DND-41 (cell line): Measurements from ENCODE around the gene NCAPH2.

Experiments
- ATAC-seq: fragments of 200-7000 bp; cut with Tn5 transposase; 3 replicates; pipeline ENCODE4 v1.9.1; 2021; ENCODE audit warnings: low read depth; ENCODE audit not compliant: insufficient read depth
- DNase-seq: peaks from one replicate; pipeline ENCODE4 v3.0.0-alpha.2; 2020
- H2AFZ ChIP-seq: 2 replicates; pipeline ENCODE4 v1.6.0; 2012; ENCODE audit warnings: low read depth, low read length
- H3K27ac ChIP-seq: 2 replicates; pipeline ENCODE4 v1.5.1; 2012; ENCODE audit warnings: low read length, inconsistent platforms
- H3K27me3 ChIP-seq: fragments of 200-600 bp; sonication (generic); 2 replicates; pipeline ENCODE4 v1.6.0; 2012; ENCODE audit warnings: low read length, mild to moderate bottlenecking, inconsistent platforms; ENCODE audit not compliant: insufficient read depth, poor library complexity
- H3K36me3 ChIP-seq: 2 replicates; pipeline ENCODE4 v1.5.1; 2012; ENCODE audit warnings: low read length, inconsistent platforms; ENCODE audit not compliant: insufficient read depth
- H3K4me1 ChIP-seq: 2 replicates; pipeline ENCODE4 v1.5.1; 2012; ENCODE audit warnings: mild to moderate bottlenecking, low read length; ENCODE audit not compliant: insufficient read depth
- H3K4me2 ChIP-seq: 2 replicates; pipeline ENCODE4 v1.6.0; 2012; ENCODE audit warnings: mild to moderate bottlenecking, moderate library complexity, low read length, inconsistent platforms; ENCODE audit not compliant: insufficient read depth
- H3K4me3 ChIP-seq, 2 experiments: fragments of 200-600 bp in 1 of 2; shearing (Covaris generic) in 1 of 2; 2 replicates each; pipeline ENCODE4 v1.5.1; 2012 to 2016; ENCODE audit warnings: inconsistent platforms in 2 of 2, low read length in 2 of 2, mild to moderate bottlenecking in 2 of 2, low read depth in 1 of 2, moderate library complexity in 1 of 2
- H3K79me2 ChIP-seq: 2 replicates; pipeline ENCODE4 v1.6.0; 2012; ENCODE audit warnings: low read length, inconsistent platforms; ENCODE audit not compliant: insufficient read depth
- H3K9ac ChIP-seq: 2 replicates; pipeline ENCODE4 v1.6.0; 2012; ENCODE audit warnings: low read depth, mild to moderate bottlenecking, inconsistent platforms, low read length, moderate library complexity
- H3K9me3 ChIP-seq: 2 replicates; pipeline ENCODE4 v1.5.1; 2012; ENCODE audit warnings: low read length, moderate library complexity, mild to moderate bottlenecking, inconsistent platforms; ENCODE audit not compliant: insufficient read depth, severe bottlenecking
- H4K20me1 ChIP-seq: 2 replicates; pipeline ENCODE4 v1.6.0; 2012; ENCODE audit warnings: low read length; ENCODE audit not compliant: insufficient read depth
- EZH2 ChIP-seq: IDR thresholded peaks from 3 replicates; pipeline ENCODE4 v1.6.1; 2012; ENCODE audit warnings: borderline replicate concordance, low read depth, mild to moderate bottlenecking, moderate library complexity, low read length, inconsistent platforms; ENCODE audit not compliant: severe bottlenecking
- TF ChIP-seq, protein P1 (sequence below): IDR thresholded peaks from 2 replicates; pipeline ENCODE4 v1.5.1; 2012; ENCODE audit warnings: borderline replicate concordance, low read length, moderate library complexity, mild to moderate bottlenecking; ENCODE audit not compliant: poor library complexity, severe bottlenecking; ENCODE audit errors: extremely low read depth

Gene NCAPH2

DNA sequence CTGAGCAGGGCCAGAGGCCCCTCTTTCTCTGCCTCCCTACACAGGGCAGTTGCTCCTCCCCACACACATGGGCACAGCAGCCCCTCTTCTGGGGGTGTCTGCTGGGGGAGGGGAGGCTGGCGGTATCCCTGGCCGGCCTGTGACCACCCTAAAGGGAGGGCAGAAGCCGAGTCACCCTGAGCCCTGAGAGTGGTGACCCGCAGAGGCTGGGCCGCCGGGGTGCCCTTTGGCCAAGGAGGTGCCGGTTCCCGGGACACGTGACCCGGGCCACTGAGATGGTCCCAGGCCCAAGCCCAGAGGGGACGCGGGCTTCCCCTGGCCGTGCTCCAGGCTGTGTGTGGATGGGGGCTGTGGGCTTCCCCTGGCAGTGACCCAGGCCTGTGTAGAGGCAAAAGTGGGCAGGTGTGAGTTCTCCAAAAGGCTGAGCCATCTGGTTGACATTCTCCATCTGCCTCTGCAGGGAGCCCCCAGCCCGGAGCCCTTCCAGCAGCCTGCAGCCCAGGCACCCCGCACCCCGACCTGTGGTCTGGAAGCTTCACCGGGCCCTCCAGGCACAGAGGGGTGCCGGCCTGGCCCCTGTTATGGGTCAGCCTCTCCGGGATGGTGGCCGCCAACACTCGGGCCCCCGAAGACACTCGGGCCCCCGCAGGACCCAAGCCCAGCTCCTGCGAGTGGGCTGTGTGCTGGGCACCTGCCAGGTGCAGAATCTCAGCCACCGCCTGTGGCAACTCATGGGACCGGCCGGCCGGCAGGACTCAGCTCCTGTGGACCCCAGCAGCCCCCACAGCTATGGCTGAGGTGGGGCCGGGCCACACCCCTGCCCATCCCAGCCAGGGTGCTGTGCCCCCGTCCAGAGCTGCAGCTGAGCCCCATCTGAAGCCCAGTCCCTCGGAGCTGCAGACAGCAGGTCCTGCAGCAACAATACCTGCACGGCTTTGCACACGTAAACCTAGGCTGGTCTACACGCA lies 25.6 kb upstream of the NCAPH2 start:
- Histone ChIP-seq H3K79me2 (no peaks in the 10 kb centered on the region), H3K27ac (no peak overlapping the region), H3K9ac (no peak overlapping the region), H3K27me3 (no peaks in the 10 kb centered on the region), H4K20me1 (no peaks in the 10 kb centered on the region), H3K4me1 (no peaks in the 10 kb centered on the region), H3K9me3 (no peaks in the 10 kb centered on the region), H3K4me2 (no peak overlapping the region), H2AFZ (no peak overlapping the region), H3K4me3 (no peak overlapping the region), H3K36me3 (no peaks in the 10 kb centered on the region)
- no peak for TF ChIP-seq EZH2
- TF ChIP-seq, protein P1, sequence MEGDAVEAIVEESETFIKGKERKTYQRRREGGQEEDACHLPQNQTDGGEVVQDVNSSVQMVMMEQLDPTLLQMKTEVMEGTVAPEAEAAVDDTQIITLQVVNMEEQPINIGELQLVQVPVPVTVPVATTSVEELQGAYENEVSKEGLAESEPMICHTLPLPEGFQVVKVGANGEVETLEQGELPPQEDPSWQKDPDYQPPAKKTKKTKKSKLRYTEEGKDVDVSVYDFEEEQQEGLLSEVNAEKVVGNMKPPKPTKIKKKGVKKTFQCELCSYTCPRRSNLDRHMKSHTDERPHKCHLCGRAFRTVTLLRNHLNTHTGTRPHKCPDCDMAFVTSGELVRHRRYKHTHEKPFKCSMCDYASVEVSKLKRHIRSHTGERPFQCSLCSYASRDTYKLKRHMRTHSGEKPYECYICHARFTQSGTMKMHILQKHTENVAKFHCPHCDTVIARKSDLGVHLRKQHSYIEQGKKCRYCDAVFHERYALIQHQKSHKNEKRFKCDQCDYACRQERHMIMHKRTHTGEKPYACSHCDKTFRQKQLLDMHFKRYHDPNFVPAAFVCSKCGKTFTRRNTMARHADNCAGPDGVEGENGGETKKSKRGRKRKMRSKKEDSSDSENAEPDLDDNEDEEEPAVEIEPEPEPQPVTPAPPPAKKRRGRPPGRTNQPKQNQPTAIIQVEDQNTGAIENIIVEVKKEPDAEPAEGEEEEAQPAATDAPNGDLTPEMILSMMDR = no peak
- DNase-seq (no peak), ATAC-seq (no peak)

DNA sequence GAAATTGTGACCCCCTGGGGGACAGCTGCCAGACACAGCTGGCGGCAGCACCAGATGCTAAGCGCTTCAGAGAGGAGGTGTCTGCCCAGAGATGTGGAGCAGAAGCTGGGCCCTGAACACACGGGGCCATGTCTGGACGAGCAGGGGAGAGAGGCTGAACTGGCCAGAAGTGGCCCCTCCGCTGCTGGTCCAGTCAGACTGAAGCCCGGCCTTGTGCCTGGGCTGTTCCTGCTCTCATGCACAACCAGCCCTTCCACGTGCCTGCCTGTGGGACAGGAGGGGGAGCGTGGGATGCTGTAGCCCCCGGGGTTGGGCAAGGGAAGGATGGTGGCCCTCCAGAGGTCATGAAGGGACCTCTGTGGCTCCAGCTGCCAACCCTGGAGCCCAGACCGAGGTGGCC lies 24.9 kb upstream of the NCAPH2 start:
- no peaks in the 10 kb centered on the region for H3K27me3 ChIP-seq
- H3K4me2 ChIP-seq = no peak overlapping the region
- H3K27ac ChIP-seq = no peak overlapping the region
- H3K36me3 ChIP-seq = no peaks in the 10 kb centered on the region
- ATAC-seq (no peak), DNase-seq (no peak)
- H3K9ac ChIP-seq = no peak overlapping the region
- H3K79me2 ChIP-seq = no peaks in the 10 kb centered on the region
- no peaks in the 10 kb centered on the region for H3K4me1 ChIP-seq
- no peak overlapping the region for H3K4me3 ChIP-seq
- TF ChIP-seq, protein P1 = no peak
- no peak for TF ChIP-seq EZH2
- H2AFZ ChIP-seq = no peak overlapping the region
- no peaks in the 10 kb centered on the region for H4K20me1 ChIP-seq
- no peaks in the 10 kb centered on the region for H3K9me3 ChIP-seq

DNA sequence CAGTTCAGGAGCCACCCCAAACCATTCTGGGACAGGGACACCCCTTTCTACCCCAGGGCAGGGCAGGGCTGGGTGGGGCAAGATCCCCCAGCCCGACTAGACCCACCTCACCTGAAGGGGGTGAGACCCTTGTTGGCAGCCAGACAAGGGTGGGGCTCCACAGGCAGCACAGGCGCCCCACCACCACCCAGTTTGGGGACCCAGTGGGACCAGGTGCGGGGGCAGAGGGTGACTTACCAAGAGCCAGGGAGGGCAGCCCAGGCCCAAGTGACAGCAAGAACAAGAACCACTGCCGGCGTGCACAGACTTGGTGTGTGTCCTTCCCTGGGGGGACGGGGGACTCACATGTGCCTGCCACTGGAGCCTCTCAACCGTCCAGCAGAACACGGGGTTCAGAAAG lies 24.5 kb upstream of the NCAPH2 start:
- no peaks in the 10 kb centered on the region for H3K79me2 ChIP-seq
- TF ChIP-seq EZH2 = no peak
- TF ChIP-seq, protein P1 = no peak
- no peaks in the 10 kb centered on the region for H3K36me3 ChIP-seq
- ATAC-seq (no peak), DNase-seq (no peak)
- H3K9me3 ChIP-seq = no peaks in the 10 kb centered on the region
- H3K4me3 ChIP-seq = no peak overlapping the region
- H3K9ac ChIP-seq = no peak overlapping the region
- H4K20me1 ChIP-seq = no peaks in the 10 kb centered on the region
- no peak overlapping the region for H3K27ac ChIP-seq
- H2AFZ ChIP-seq = no peak overlapping the region
- H3K4me1 ChIP-seq = no peaks in the 10 kb centered on the region
- H3K4me2 ChIP-seq = no peak overlapping the region
- H3K27me3 ChIP-seq = no peaks in the 10 kb centered on the region
